Pancreas (tissue), 10 donors: ENCODE measurements around the gene ZNF687. TPM values are rescaled to one million over a fixed set of nuclear protein-coding genes. Genes with fewer than 3 reads are reported as not detected.
A peak's percentile ranks its signal among the peaks of the same experiment; 100 is the strongest.

Source experiments
- ATAC-seq, 4 donors: fragments of 200-7000 bp; cut with Tn5 transposase; one replicate each; pipeline versions ENCODE4 v1.8.0 to v1.9.1; 2020; ENCODE audit warnings: mild to moderate bottlenecking in 4 of 4, moderate library complexity in 4 of 4
- DNase-seq, 6 donors: peaks; one replicate each; pipeline ENCODE4 v3.0.0-alpha.2; 2020
- FAIRE-seq: peaks from 2 replicates; lab custom pipeline; 2012; peaks lifted over from hg19 to GRCh38; lab: Jason Lieb, UNC
- H3K27ac ChIP-seq, 4 donors: fragments of 200-600 bp; sonication (generic); 1 replicate in 3 of 4; 2 replicates in 1 of 4; pipeline versions ENCODE4 v1.5.0 to v1.8.0; 2020
- H3K27me3 ChIP-seq, 4 donors: fragments of 200-600 bp; one replicate each; pipeline ENCODE4 v1.8.0; 2021
- H3K36me3 ChIP-seq, 3 donors: fragments of 200-600 bp; sonication (generic) in 1 of 3; one replicate each; pipeline versions ENCODE4 v1.5.0 to v1.8.0; 2020 to 2021
- H3K4me1 ChIP-seq, 3 donors: fragments of 200-600 bp; one replicate each; pipeline ENCODE4 v1.8.0; 2021
- H3K4me3 ChIP-seq, 4 donors: fragments of 200-600 bp; sonication (generic) in 2 of 4; one replicate each; pipeline versions ENCODE4 v1.5.0 to v1.8.0; 2020 to 2021
- H3K9me3 ChIP-seq, 4 donors: fragments of 200-600 bp; one replicate each; pipeline ENCODE4 v1.8.0; 2021
- WGBS, 2 donors: extraction: QIAGEN DNeasy Blood & Tissue Kit; methylation state at CpG; one replicate each; pipeline ENCODE4 v1.1.7; 2013; 5-methylcytosine and 5-hydroxymethylcytosine counted together
- intact Hi-C, 3 donors: fragments of 100-400 bp; cut with DNase I; formaldehyde crosslinking; loops; one replicate each; pipeline versions ENCODE4 v1.11.1 to v1.14.2; 2022
- polyA plus RNA-seq, 2 donors: library from polyadenylated mRNA; stranded (reverse); fragments of 200-250 nt; gene quantifications; one replicate each; pipeline ENCODE4 v1.2.3, GENCODE V29; 2013
- total RNA-seq, 6 donors: library from RNA; stranded (reverse); fragmentation: NEBNext Ultra II Directional in 4 of 6; extraction: Animal tissue kit (Norgen Biotek cat#: 25700) in 4 of 6; gene quantifications; one replicate each; pipeline versions ENCODE4 v1.2.1 to v1.2.4, GENCODE V29; 2021 to 2023
- TF ChIP-seq, protein P1 (sequence below), 4 donors: fragments of 200-600 bp; sonication (generic) in 3 of 4; IDR thresholded peaks; one replicate each; pipeline versions ENCODE4 v1.5.0 to v1.8.0; 2021; ENCODE audit warnings: antibody characterized with exemption in 4 of 4
- donor health status: healthy with polysubstance abuse.
- donor health status: DM: no; HTN: no; CAD: no; lungs with moderate emphysema.
- donor health status: DM: no; HTN: no; CAD: no.
- donor health status: control.
- donor health status: control.
- donor health status: Bipolar disorder and iron deficiency.
- donor health status: DM: yes; HTN: yes; CAD: no.
- donor health status: DM: no; HTN: no; CAD: no.
- donor health status: DM: no; HTN: no; CAD: no.
- donor health status: DM: yes; HTN: yes; CAD: no.

The ZNF687 gene
- total and polyA plus RNA-seq, 8 donors = 9.8 to 23.4 (median 16.3) TPM

DNA sequence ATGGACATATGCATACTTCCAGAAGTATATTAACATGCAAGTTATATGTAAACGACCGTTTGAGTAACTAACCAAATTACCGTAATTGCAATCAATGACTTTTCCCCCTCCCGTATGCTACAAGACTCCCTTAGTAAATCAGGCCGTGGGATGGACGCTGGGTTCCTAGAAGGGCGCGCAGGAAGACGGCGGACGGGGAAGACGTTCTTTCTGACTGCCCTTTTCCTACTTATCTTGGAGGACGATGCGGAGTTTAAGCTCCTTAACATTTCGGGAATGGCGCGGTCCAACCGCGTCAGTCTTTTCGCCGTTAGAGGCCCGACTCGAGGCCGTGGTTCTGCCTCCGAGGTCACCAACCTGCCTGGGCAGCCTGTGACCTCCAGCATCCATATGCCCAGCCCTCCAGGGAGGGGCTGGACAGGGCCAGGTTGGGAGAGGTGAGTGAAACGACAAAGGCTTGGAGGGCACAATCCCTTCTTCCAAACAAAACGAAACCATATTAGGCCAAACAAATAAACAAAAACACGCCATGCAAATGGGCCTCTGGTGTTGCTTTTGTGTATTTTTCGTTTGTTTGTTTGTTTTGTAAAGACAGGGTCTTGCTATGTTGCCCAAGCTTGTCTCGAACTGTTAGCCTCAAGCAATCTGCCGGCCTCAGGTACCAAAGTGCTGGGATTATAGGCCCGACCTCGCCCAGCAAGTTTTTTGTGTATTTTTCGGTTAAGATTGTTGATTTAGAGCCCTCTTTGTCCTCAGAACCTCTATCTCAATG is 46.0 kb downstream of the ZNF687 start:
- ATAC-seq (peak; percentile 16 to 32 (median 22)), DNase-seq (peak in 4 of 6 donors; percentile 27 to 65 (median 32)), FAIRE-seq (no peak)
- intact Hi-C loops = no loop called here
- WGBS, 2 donors = 14% methylated on average over 34 of the region's 34 CpGs
- Histone ChIP-seq H3K9me3 (no peaks in the 10 kb centered on the region), H3K4me3 (peak overlapping the region; percentile 62 to 86 (median 68)), H3K4me1 (peaks cover 0 to 20% (median 11%) of the 10 kb centered on the region in 3 donors), H3K27ac (peak overlapping the region; percentile 49 to 96 (median 81)), H3K27me3 (no peaks in the 10 kb centered on the region), H3K36me3 (peaks cover 0 to 3% (median 0%) of the 10 kb centered on the region in 3 donors)
- TF ChIP-seq, protein P1, sequence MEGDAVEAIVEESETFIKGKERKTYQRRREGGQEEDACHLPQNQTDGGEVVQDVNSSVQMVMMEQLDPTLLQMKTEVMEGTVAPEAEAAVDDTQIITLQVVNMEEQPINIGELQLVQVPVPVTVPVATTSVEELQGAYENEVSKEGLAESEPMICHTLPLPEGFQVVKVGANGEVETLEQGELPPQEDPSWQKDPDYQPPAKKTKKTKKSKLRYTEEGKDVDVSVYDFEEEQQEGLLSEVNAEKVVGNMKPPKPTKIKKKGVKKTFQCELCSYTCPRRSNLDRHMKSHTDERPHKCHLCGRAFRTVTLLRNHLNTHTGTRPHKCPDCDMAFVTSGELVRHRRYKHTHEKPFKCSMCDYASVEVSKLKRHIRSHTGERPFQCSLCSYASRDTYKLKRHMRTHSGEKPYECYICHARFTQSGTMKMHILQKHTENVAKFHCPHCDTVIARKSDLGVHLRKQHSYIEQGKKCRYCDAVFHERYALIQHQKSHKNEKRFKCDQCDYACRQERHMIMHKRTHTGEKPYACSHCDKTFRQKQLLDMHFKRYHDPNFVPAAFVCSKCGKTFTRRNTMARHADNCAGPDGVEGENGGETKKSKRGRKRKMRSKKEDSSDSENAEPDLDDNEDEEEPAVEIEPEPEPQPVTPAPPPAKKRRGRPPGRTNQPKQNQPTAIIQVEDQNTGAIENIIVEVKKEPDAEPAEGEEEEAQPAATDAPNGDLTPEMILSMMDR (IDR thresholded peaks at IDR 0.05) = no peak

DNA sequence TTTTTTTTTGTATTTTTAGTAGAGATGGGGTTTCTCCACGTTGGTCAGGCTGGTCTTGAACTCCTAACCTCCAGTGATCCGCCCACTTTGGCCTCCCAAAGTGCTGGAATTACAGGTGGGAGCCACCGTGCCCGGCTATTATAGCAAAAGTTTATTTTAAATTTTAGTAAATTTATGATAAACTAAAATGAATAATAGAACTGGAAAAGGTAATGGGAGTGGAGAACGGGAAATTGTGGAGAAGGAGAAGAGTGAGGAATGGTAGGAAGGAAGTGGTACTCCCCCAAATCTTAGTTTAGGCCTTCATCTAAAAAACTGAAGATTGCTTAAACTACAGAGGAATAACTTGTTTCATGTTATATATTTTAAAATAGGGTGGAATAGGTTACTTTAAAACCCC is 52.7 kb downstream of the ZNF687 start:
- no peak for DNase-seq
- Histone ChIP-seq H3K36me3 (no peaks in the 10 kb centered on the region), H3K4me3 (no peak overlapping the region), H3K4me1 (no peaks in the 10 kb centered on the region), H3K27ac (no peak overlapping the region), H3K9me3 (no peaks in the 10 kb centered on the region), H3K27me3 (no peaks in the 10 kb centered on the region)
- intact Hi-C loops = no loop called here
- ATAC-seq = no peak
- no peak for FAIRE-seq
- 81 to 84% methylated on average over 5 of the region's 5 CpGs for WGBS, 2 donors
- TF ChIP-seq, protein P1 (IDR thresholded peaks at IDR 0.05) = no peak

DNA sequence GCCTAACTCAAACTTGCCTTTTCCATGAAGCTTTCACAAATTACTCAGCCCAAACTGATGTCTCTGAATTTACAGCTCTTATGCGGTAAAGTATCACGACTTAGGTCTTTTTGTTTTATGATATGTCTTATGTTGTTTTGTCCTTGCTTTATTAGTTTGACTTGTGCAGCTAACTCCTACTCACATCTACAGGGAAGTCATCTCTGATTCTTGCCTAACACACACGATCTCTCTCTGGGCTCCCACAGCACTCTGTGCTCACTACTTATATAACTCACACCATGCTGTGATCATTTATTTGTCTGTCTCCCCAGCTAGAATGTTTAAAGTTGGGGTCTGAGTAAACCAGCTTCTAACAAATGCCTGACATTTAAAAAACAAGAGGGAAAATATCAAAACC is 54.5 kb downstream of the ZNF687 start:
- Histone ChIP-seq H3K4me3 (no peak overlapping the region), H3K27me3 (no peaks in the 10 kb centered on the region), H3K9me3 (no peaks in the 10 kb centered on the region), H3K36me3 (no peaks in the 10 kb centered on the region), H3K27ac (no peak overlapping the region), H3K4me1 (peaks cover 0 to 5% (median 0%) of the 10 kb centered on the region in 3 donors)
- WGBS, 2 donors = 91 to 92% methylated on average over 3 of the region's 3 CpGs
- DNase-seq (no peak), ATAC-seq (no peak), FAIRE-seq (no peak)
- intact Hi-C loops = no loop called here
- TF ChIP-seq, protein P1 (IDR thresholded peaks at IDR 0.05) = no peak

DNA sequence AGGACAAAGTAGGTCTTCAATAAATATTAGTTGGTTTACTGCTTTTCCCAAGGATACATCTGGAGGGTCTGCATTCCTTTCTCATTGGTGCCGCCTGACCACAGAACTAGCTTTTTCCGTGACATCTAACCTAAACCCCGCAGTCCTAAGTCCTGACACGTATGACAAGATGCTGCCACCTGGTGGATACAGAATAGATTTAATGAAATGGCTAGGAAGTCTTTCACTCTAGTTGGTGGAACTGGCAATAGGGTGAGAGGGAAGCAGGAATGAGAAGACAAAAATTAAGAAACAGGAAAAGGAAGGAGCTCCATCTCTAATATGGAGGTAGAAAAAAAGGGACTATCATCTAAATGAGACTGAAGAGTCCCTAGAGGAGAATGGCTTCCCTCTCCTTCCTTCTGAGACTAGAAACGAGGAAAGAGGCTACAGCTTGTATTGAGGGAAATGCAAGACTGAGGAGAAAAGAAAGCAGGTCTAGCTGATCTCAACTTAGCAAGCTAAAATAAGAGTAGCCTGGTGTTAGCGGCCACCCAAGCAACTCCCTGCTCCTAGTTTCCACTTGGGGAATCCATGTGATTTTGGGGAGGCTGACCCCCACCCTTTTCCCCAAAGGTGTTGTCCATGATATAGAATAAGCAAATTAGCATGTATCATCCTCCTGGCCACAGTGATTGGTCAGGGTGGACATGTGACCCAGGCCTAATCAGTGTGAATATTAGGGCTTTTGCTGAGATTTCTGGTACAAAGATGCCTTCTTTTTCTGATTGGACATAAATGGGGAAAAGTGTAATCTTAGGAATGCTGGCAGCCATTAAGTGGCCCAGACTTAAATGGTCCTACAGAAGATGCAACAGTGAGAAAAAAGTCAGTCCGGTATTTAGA is 59.0 kb downstream of the ZNF687 start:
- Histone ChIP-seq H3K36me3 (peaks cover 0 to 4% (median 0%) of the 10 kb centered on the region in 3 donors), H3K4me3 (no peak overlapping the region), H3K9me3 (no peaks in the 10 kb centered on the region), H3K4me1 (peaks cover 0 to 9% (median 0%) of the 10 kb centered on the region in 3 donors), H3K27me3 (no peaks in the 10 kb centered on the region), H3K27ac (no peak overlapping the region)
- FAIRE-seq (peak; percentile 88), ATAC-seq (peak; percentile 87 to 97 (median 94)), DNase-seq (peak in 3 of 6 donors; percentile 41 to 55 (median 54))
- intact Hi-C loops = loop anchor here in 1 of 3 donors (5.0 kb wide), 1 partner anchor 39 kb away; no protein-coding TSS in a partner anchor
- WGBS, 2 donors = 24 to 26% methylated on average over 6 to 7 of the region's 7 CpGs
- TF ChIP-seq, protein P1 (IDR thresholded peaks at IDR 0.05) = peak; percentile 32 to 53 (median 40)

Other genes starting within 250 kb of the ZNF687 start
- gene BNIPL, start 245.7 kb upstream of the ZNF687 start, total RNA-seq = under 1 TPM; 0.12 to 0.40 (median 0.14) TPM
- gene BNIPL, start 245.7 kb upstream of the ZNF687 start, polyA plus RNA-seq = under 1 TPM; 0.31 to 0.34 TPM
- gene C1orf56, start 234.5 kb upstream of the ZNF687 start, total RNA-seq = 1 to 10 TPM; 2.6 to 4.1 (median 3.2) TPM
- 1 to 10 TPM; 3.0 to 4.8 TPM for gene C1orf56, start 234.5 kb upstream of the ZNF687 start, polyA plus RNA-seq
- gene CDC42SE1, start 222.7 kb upstream of the ZNF687 start, total RNA-seq = 10 to 100 TPM; 22.0 to 54.5 (median 27.0) TPM
- 10 to 100 TPM; 32.0 to 40.9 TPM for gene CDC42SE1, start 222.7 kb upstream of the ZNF687 start, polyA plus RNA-seq
- under 1 TPM; 0.19 to 0.86 (median 0.35) TPM for gene MLLT11, start 221.9 kb upstream of the ZNF687 start, total RNA-seq
- gene MLLT11, start 221.9 kb upstream of the ZNF687 start, polyA plus RNA-seq = 1 to 10 TPM; 1.2 to 3.3 TPM
- gene GABPB2, start 211.5 kb upstream of the ZNF687 start, total RNA-seq = 1 to 10 TPM; 3.7 to 8.7 (median 5.7) TPM
- gene GABPB2, start 211.5 kb upstream of the ZNF687 start, polyA plus RNA-seq = 1 to 10 TPM; 4.5 to 5.0 TPM
- gene SEMA6C, start 135.7 kb upstream of the ZNF687 start, total RNA-seq = 1 to 10 TPM in 5 of 6 donors, under 1 TPM in 1; 0.47 to 4.3 (median 1.9) TPM
- 10 to 100 TPM; 18.0 to 24.1 TPM for gene SEMA6C, start 135.7 kb upstream of the ZNF687 start, polyA plus RNA-seq
- 1 to 10 TPM in 3 of 6 donors, under 1 TPM in 3; 0.16 to 3.8 (median 0.90) TPM for gene TNFAIP8L2, start 125.7 kb upstream of the ZNF687 start, total RNA-seq
- gene TNFAIP8L2, start 125.7 kb upstream of the ZNF687 start, polyA plus RNA-seq = 1 to 10 TPM; 1.3 to 2.9 TPM
- 1 to 10 TPM; 1.8 to 5.5 (median 3.4) TPM for gene LYSMD1, start 116.4 kb upstream of the ZNF687 start, total RNA-seq
- 1 to 10 TPM; 4.3 to 4.5 TPM for gene LYSMD1, start 116.4 kb upstream of the ZNF687 start, polyA plus RNA-seq
- 10 to 100 TPM in 3 of 6 donors, 1 to 10 TPM in 3; 7.7 to 18.1 (median 9.9) TPM for gene SCNM1, start 116.2 kb upstream of the ZNF687 start, total RNA-seq
- 10 to 100 TPM; 28.9 to 33.7 TPM for gene SCNM1, start 116.2 kb upstream of the ZNF687 start, polyA plus RNA-seq
- gene TMOD4, start 106.3 kb upstream of the ZNF687 start, total RNA-seq = under 1 TPM in 4 of 6 donors, not detected in 2; 0.47 to 0.81 (median 0.56) TPM
- gene TMOD4, start 106.3 kb upstream of the ZNF687 start, polyA plus RNA-seq = not detected
- 10 to 100 TPM; 12.5 to 29.0 (median 23.7) TPM for gene VPS72, start 92.1 kb upstream of the ZNF687 start, total RNA-seq
- 10 to 100 TPM; 20.8 to 25.9 TPM for gene VPS72, start 92.1 kb upstream of the ZNF687 start, polyA plus RNA-seq
- 10 to 100 TPM; 10.1 to 22.6 (median 15.3) TPM for gene PIP5K1A, start 83.7 kb upstream of the ZNF687 start, total RNA-seq
- gene PIP5K1A, start 83.7 kb upstream of the ZNF687 start, polyA plus RNA-seq = 10 to 100 TPM; 16.6 to 20.8 TPM
- 10 to 100 TPM; 53.7 to 83.6 (median 74.9) TPM for gene PSMD4, start 27.6 kb upstream of the ZNF687 start, total RNA-seq
- gene PSMD4, start 27.6 kb upstream of the ZNF687 start, polyA plus RNA-seq = 100 to 1,000 TPM in 1 of 2 donors, 10 to 100 TPM in 1; 95.0 to 104 TPM
- gene PI4KB, start 45.1 kb downstream of the ZNF687 start, total RNA-seq = 10 to 100 TPM; 20.0 to 36.5 (median 24.1) TPM
- gene PI4KB, start 45.1 kb downstream of the ZNF687 start, polyA plus RNA-seq = 10 to 100 TPM; 33.3 to 44.2 TPM
- gene RFX5, start 65.0 kb downstream of the ZNF687 start, total RNA-seq = 10 to 100 TPM in 3 of 6 donors, 1 to 10 TPM in 3; 5.6 to 34.2 (median 8.6) TPM
- gene RFX5, start 65.0 kb downstream of the ZNF687 start, polyA plus RNA-seq = 1 to 10 TPM; 8.6 to 9.5 TPM
- gene SELENBP1, start 90.4 kb downstream of the ZNF687 start, total RNA-seq = 10 to 100 TPM; 13.1 to 36.8 (median 25.2) TPM
- gene SELENBP1, start 90.4 kb downstream of the ZNF687 start, polyA plus RNA-seq = 10 to 100 TPM; 53.6 to 93.0 TPM
- 100 to 1,000 TPM in 3 of 6 donors, 10 to 100 TPM in 3; 61.9 to 106 (median 90.5) TPM for gene PSMB4, start 117.3 kb downstream of the ZNF687 start, total RNA-seq
- 100 to 1,000 TPM; 172 to 217 TPM for gene PSMB4, start 117.3 kb downstream of the ZNF687 start, polyA plus RNA-seq
- 10 to 100 TPM; 24.5 to 61.0 (median 32.4) TPM for gene POGZ, start 177.2 kb downstream of the ZNF687 start, total RNA-seq
- 10 to 100 TPM; 30.4 to 45.6 TPM for gene POGZ, start 177.2 kb downstream of the ZNF687 start, polyA plus RNA-seq
- 10 to 100 TPM; 26.9 to 47.5 (median 35.8) TPM for gene CGN, start 229.1 kb downstream of the ZNF687 start, total RNA-seq
- 10 to 100 TPM; 40.6 to 63.2 TPM for gene CGN, start 229.1 kb downstream of the ZNF687 start, polyA plus RNA-seq